K562 (cell line): Measurements from ENCODE around the gene BEST3. TPM values are rescaled to one million over a fixed set of nuclear protein-coding genes. Genes with fewer than 3 reads are reported as not detected.

Source experiments
- ATAC-seq: fragments of 200-7000 bp; cut with Tn5 transposase; 3 replicates; pipeline ENCODE4 v1.9.1; 2020; ENCODE audit warnings: moderate library complexity
- BruUV-seq: library from RNA; stranded (reverse); fragments of 400-500 nt; replicated peaks from 2 replicates; lab custom pipeline; 2021; lab: Mats Ljungman, UMichigan
- CTCF ChIA-PET: fragments of 300-600 bp; formaldehyde crosslinking; extraction: SDS; loops from one replicate; lab custom pipeline; 2021; ENCODE audit warnings: low intra/inter-chr PET ratio; lab: Yijun Ruan, JAX
- POLR2A ChIA-PET: fragments of 300-600, 350-650 bp; sonication (Branson Sonifier 250); formaldehyde crosslinking; extraction: SDS; loops from one replicate; lab custom pipeline; 2021; ENCODE audit warnings: antibody characterized with exemption, inconsistent platforms; lab: Yijun Ruan, JAX
- DNase-seq, 4 experiments: peaks; one replicate each; pipeline versions ENCODE4 v3.0.0 to v3.0.0-alpha.2; 2011 to 2018; ENCODE audit warnings: low spot score in 3 of 4, mixed read lengths in 3 of 4; ENCODE audit errors: extremely low read depth in 1 of 4
- FAIRE-seq: peaks from 2 replicates; lab custom pipeline; 2011; peaks lifted over from hg19 to GRCh38; lab: Jason Lieb, UNC
- H2AFZ ChIP-seq: 2 replicates; pipeline ENCODE4 v1.6.0; 2011; ENCODE audit warnings: low read depth, low read length, control low read depth, inconsistent platforms
- H3K27ac ChIP-seq: fragments of 200-600 bp; 3 replicates; pipeline ENCODE4 v1.8.0; 2011; ENCODE audit warnings: low read depth, mild to moderate bottlenecking, control low read depth, inconsistent platforms, low read length, moderate library complexity, mixed read lengths; ENCODE audit errors: extremely low read depth
- H3K27me3 ChIP-seq, 2 experiments: fragments of 300-600 bp in 1 of 2; 2 replicates in 1 of 2; 3 replicates in 1 of 2; pipeline versions ENCODE4 v1.6.0 to v1.8.0; 2011; ENCODE audit warnings: inconsistent platforms in 2 of 2, low read length in 2 of 2, mild to moderate bottlenecking in 1 of 2, mixed read lengths in 1 of 2, moderate library complexity in 1 of 2; ENCODE audit not compliant: control insufficient read depth in 2 of 2, insufficient read depth in 2 of 2
- H3K36me3 ChIP-seq: fragments of 300-600 bp; 3 replicates; pipeline ENCODE4 v1.8.0; 2011; ENCODE audit warnings: mild to moderate bottlenecking, low read length, inconsistent platforms; ENCODE audit not compliant: control insufficient read depth, insufficient read depth
- H3K4me1 ChIP-seq, 2 experiments: fragments of 200-600 bp in 1 of 2; replicated peaks in 1 of 2; 2 replicates in 1 of 2; 3 replicates in 1 of 2; pipeline versions ENCODE4 v1.5.1 to v1.8.0; 2011; ENCODE audit warnings: inconsistent platforms in 2 of 2, low read length in 2 of 2, mild to moderate bottlenecking in 1 of 2, mixed read lengths in 1 of 2, moderate library complexity in 1 of 2; ENCODE audit not compliant: control insufficient read depth in 2 of 2, insufficient read depth in 2 of 2
- H3K4me2 ChIP-seq: 2 replicates; pipeline ENCODE4 v1.6.1; 2011; ENCODE audit warnings: low read length, control low read depth, inconsistent platforms, mixed read lengths; ENCODE audit not compliant: insufficient read depth
- H3K4me3 ChIP-seq: fragments of 200-600 bp; sonication (generic), shearing (Covaris generic); 2 replicates; pipeline ENCODE4 v1.5.1; 2016; ENCODE audit warnings: control low read depth, inconsistent platforms
- H3K79me2 ChIP-seq: fragments of 200-600 bp; 3 replicates; pipeline ENCODE4 v1.8.0; 2011; ENCODE audit warnings: low read length, inconsistent platforms; ENCODE audit not compliant: control insufficient read depth, insufficient read depth
- H3K9ac ChIP-seq, 2 experiments: 2 replicates each; pipeline versions ENCODE4 v1.6.0 to v1.6.1; 2011; ENCODE audit warnings: low read depth in 2 of 2, low read length in 2 of 2, control low read depth in 1 of 2, inconsistent platforms in 1 of 2, mild to moderate bottlenecking in 1 of 2, mixed read lengths in 1 of 2; ENCODE audit not compliant: insufficient read depth in 1 of 2
- H3K9me1 ChIP-seq: one replicate; pipeline ENCODE4 v1.6.0; 2011; ENCODE audit warnings: inconsistent platforms, mild to moderate bottlenecking, low read length, moderate library complexity; ENCODE audit not compliant: control insufficient read depth, insufficient read depth
- H3K9me3 ChIP-seq: replicated peaks from 2 replicates; pipeline ENCODE4 v1.5.1; 2011; ENCODE audit warnings: low read depth, low read length, inconsistent platforms; ENCODE audit not compliant: control insufficient read depth, insufficient read depth
- H4K20me1 ChIP-seq: replicated peaks from 2 replicates; pipeline ENCODE4 v1.6.1; 2011; ENCODE audit warnings: low read length, inconsistent platforms, mixed read lengths; ENCODE audit not compliant: control insufficient read depth, insufficient read depth
- CEBPB ChIP-seq: fragments of 450-650 bp; IDR thresholded peaks from 2 replicates; pipeline ENCODE4 v1.6.1; 2016; ENCODE audit warnings: missing genetic modification characterization, missing compliant biosample characterization
- SMAD1 ChIP-seq: fragments of 150-350 bp; IDR thresholded peaks from 2 replicates; pipeline ENCODE4 v1.6.1; 2014; ENCODE audit warnings: low read length, low read depth; ENCODE audit not compliant: partially characterized antibody
- ZNF23 ChIP-seq: fragments of 250-450 bp; sonication (Bioruptor Pico); IDR thresholded peaks from 2 replicates; pipeline ENCODE4 v1.4.0; 2020; ENCODE audit warnings: mild to moderate bottlenecking
- WGBS: fragments of 100-300 bp; shearing (Covaris generic); methylation state at CpG from one replicate; pipeline ENCODE4 v1.1.6; 2016; ENCODE audit warnings: low coverage, mixed read lengths; ENCODE audit not compliant: insufficient coverage; ENCODE audit errors: missing lambda C conversion rate; 5-methylcytosine and 5-hydroxymethylcytosine counted together
- in situ Hi-C: fragments of 300-500 bp; cut with MboI; formaldehyde crosslinking; loops from 4 replicates; pipeline ENCODE4 v1.15.0; 2018; ENCODE audit warnings: inconsistent platforms, mixed read lengths
- intact Hi-C: fragments of 100-400 bp; cut with micrococcal nuclease; formaldehyde crosslinking; loops from 2 replicates; pipeline ENCODE4 v1.14.2; 2022
- polyA plus RNA-seq, 8 experiments: library from polyadenylated mRNA; depleted of rRNA in 4 of 8; stranded (reverse) in 5 of 8; unstranded in 3 of 8; fragments of >200 nt; fragmentation: Nextera tagmentation in 2 of 8; fragmentation: Illumina TruSeq in 1 of 8; extraction: Ambion mirVana in 2 of 8; extraction: Trizol in 1 of 8; gene quantifications; 2 replicates each; pipeline versions ENCODE4 v1.2.1 to v1.2.3, GENCODE V29; 2011 to 2014; ENCODE audit warnings: inconsistent platforms in 1 of 8, missing spikeins in 1 of 8
- total RNA-seq, 7 experiments: library from RNA; depleted of rRNA in 6 of 7; stranded (reverse); fragments of >200 nt in 6 of 7; fragmentation: Illumina TruSeq in 2 of 7; extraction: Trizol in 2 of 7; gene quantifications; 2 replicates each; pipeline versions ENCODE4 v1.2.1 to v1.2.3, GENCODE V29; 2011 to 2021; ENCODE audit warnings: low replicate concordance in 1 of 7
- TF ChIP-seq, protein P1 (sequence below): fragments of 250-450 bp; sonication (Bioruptor Pico); IDR thresholded peaks from 2 replicates; pipeline ENCODE4 v1.8.0; 2021; ENCODE audit warnings: moderate library complexity, mild to moderate bottlenecking, inconsistent platforms

BEST3 gene
- total and polyA plus RNA-seq, 9 of the 15 experiments (the other 6 are each of a cell fraction or from before 2014, with no cell fraction given), result 0.15 TPM; not detected in 8

DNA sequence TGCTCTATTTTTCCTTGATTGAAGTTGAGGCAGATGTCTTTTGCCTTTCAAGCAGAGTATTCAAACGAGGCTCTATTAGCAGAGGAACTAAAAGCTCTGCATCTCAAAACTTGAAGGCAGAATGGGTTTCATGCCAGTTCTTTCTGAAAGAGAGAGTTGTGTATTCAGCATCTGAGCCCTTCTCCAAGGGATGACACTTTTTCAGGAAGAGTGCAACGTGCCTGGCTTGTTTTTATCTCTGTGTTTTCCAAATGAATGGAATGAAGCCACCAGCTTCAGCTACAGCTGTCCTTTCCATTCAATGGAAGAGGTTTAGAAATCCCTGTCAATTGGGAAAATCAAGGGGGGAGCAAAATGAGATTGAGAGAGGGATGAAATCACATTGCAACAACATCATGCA lies 14.6 kb downstream of the BEST3 start:
- 0% methylated on average over 2 of the region's 2 CpGs for WGBS
- intact Hi-C loops, result no loop called here
- POLR2A ChIA-PET, result interaction anchor here (1.5 to 2.4 kb wide), 2 partner anchors 11 to 15 kb away, joined by 6 to 8 read pairs; no protein-coding TSS in a partner anchor

DNA sequence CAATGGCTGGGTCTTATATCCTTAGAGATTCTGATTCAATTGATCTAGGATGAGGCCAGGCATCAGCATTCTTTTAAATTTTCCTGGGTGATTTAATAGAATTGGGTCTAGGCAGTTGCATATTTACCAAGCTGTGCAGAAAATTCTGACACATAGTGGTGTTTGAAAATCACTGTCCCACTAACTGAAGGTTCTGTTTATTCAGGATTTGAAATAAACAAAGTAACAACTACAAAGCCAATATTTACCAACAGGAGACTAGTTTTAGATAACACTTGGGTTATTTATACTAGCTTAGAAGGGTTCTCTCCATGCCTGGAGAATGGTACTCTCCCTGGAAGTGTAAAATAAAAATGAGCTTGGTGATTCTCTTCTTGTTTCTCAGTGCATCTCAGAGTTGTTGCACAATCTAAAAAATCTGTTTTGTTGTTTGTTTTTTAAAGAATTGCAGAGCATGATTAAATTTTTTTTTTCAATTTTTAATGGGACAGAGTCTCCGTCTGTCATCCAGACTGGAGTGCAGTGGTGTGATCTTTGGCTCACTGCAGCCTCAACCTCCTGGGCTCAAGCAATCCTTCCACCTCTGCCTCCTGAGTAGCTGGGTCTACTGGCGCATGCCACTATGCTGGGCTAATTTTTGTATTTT lies 16.9 kb downstream of the BEST3 start:
- no peaks in the 10 kb centered on the region for H3K79me2 ChIP-seq
- no peak overlapping the region for H3K4me2 ChIP-seq
- FAIRE-seq (no peak), ATAC-seq (no peak), DNase-seq (no peak)
- H3K27me3 ChIP-seq, result peaks cover 4 to 7% of the 10 kb centered on the region in 2 experiments; a peak in 2 of 5 replicates
- intact Hi-C loops (no loop called here), in situ Hi-C loops (no loop called here)
- BruUV-seq, result no TSS peak
- no peaks in the 10 kb centered on the region for H3K9me1 ChIP-seq
- no peaks in the 10 kb centered on the region for H3K4me1 ChIP-seq
- no peaks in the 10 kb centered on the region for H4K20me1 ChIP-seq
- ChIA-PET CTCF (no interaction called here), POLR2A (interaction anchor here (0.6 to 2.4 kb wide), 7 partner anchors 8 to 997 kb away, joined by 3 to 6 read pairs (median 4); no protein-coding TSS in a partner anchor)
- peak; percentile 34 for TF ChIP-seq CEBPB (tag)
- TF ChIP-seq, protein P1, sequence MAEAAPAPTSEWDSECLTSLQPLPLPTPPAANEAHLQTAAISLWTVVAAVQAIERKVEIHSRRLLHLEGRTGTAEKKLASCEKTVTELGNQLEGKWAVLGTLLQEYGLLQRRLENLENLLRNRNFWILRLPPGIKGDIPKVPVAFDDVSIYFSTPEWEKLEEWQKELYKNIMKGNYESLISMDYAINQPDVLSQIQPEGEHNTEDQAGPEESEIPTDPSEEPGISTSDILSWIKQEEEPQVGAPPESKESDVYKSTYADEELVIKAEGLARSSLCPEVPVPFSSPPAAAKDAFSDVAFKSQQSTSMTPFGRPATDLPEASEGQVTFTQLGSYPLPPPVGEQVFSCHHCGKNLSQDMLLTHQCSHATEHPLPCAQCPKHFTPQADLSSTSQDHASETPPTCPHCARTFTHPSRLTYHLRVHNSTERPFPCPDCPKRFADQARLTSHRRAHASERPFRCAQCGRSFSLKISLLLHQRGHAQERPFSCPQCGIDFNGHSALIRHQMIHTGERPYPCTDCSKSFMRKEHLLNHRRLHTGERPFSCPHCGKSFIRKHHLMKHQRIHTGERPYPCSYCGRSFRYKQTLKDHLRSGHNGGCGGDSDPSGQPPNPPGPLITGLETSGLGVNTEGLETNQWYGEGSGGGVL (CRISPR knock-in tag), result no peak
- H3K36me3 ChIP-seq, result no peaks in the 10 kb centered on the region
- H3K27ac ChIP-seq, result no peak overlapping the region
- H3K9me3 ChIP-seq, result no peaks in the 10 kb centered on the region
- 18% methylated on average over 2 of the region's 2 CpGs for WGBS
- no peak overlapping the region for H3K4me3 ChIP-seq
- H2AFZ ChIP-seq, result no peak overlapping the region
- no peak overlapping the region for H3K9ac ChIP-seq

More for the DNA sequence above, 14.6 kb downstream of the BEST3 start:
- no peak overlapping the region for H3K4me3 ChIP-seq
- TF ChIP-seq SMAD1, result no peak
- TF ChIP-seq ZNF23 (CRISPR knock-in tag), result no peak
- DNase-seq (no peak), FAIRE-seq (no peak), ATAC-seq (no peak)
- H3K4me1 ChIP-seq, result peaks cover 5 to 6% of the 10 kb centered on the region in 2 experiments; a peak in 3 of 5 replicates
- CTCF ChIA-PET, result no interaction called here
- no peak overlapping the region for H2AFZ ChIP-seq
- H3K9me1 ChIP-seq, result no peaks in the 10 kb centered on the region
- in situ Hi-C loops, result no loop called here
- no peaks in the 10 kb centered on the region for H4K20me1 ChIP-seq
- no peak overlapping the region for H3K9ac ChIP-seq
- H3K36me3 ChIP-seq, result no peaks in the 10 kb centered on the region
- no peak overlapping the region for H3K4me2 ChIP-seq
- H3K9me3 ChIP-seq, result no peaks in the 10 kb centered on the region
- no peak overlapping the region for H3K27ac ChIP-seq
- H3K27me3 ChIP-seq, result peaks cover 4 to 7% of the 10 kb centered on the region in 2 experiments; a peak in 2 of 5 replicates
- no peaks in the 10 kb centered on the region for H3K79me2 ChIP-seq
- no TSS peak for BruUV-seq
